HEK293 (cell line): Measurements from ENCODE around the gene SLC19A1.

Experiments used
- CTCF ChIA-PET: fragments of 350-600 bp; formaldehyde crosslinking; extraction: SDS; loops from one replicate; lab custom pipeline; 2021; ENCODE audit warnings: antibody characterized with exemption; lab: Yijun Ruan, JAX
- POLR2A ChIA-PET: fragments of 300-600 bp; formaldehyde crosslinking; extraction: SDS; loops from one replicate; lab custom pipeline; 2020; ENCODE audit warnings: antibody characterized with exemption, inconsistent platforms; lab: Yijun Ruan, JAX
- H3K27ac ChIP-seq: fragments of 200-500 bp; sonication (Bioruptor generic); 2 replicates; pipeline ENCODE4 v1.5.1; 2014; ENCODE audit warnings: low read depth, low read length, control low read depth, inconsistent platforms; ENCODE audit errors: extremely low read depth
- H3K36me3 ChIP-seq, 2 experiments: fragments of 200-500 bp in 1 of 2; sonication (Bioruptor generic) in 1 of 2; 1 replicate in 1 of 2; 2 replicates in 1 of 2; pipeline ENCODE4 v1.5.1; 2014 to 2017; ENCODE audit warnings: inconsistent platforms in 2 of 2, low read length in 2 of 2; ENCODE audit not compliant: control insufficient read depth in 2 of 2, insufficient read depth in 1 of 2
- H3K4me1 ChIP-seq: fragments of 200-500 bp; sonication (Bioruptor generic); 2 replicates; pipeline ENCODE4 v1.5.1; 2014; ENCODE audit warnings: mild to moderate bottlenecking, low read length, inconsistent platforms; ENCODE audit not compliant: control insufficient read depth, insufficient read depth
- H3K4me3 ChIP-seq: 2 replicates; pipeline ENCODE4 v1.5.1; 2011; ENCODE audit warnings: low read depth, mild to moderate bottlenecking, control low read depth, low read length, moderate library complexity
- H3K9me3 ChIP-seq: fragments of 200-500 bp; sonication (Bioruptor generic); 2 replicates; pipeline ENCODE4 v1.5.1; 2014; ENCODE audit warnings: low read depth, low read length, inconsistent platforms; ENCODE audit not compliant: control insufficient read depth, insufficient read depth
- ATF2 ChIP-seq: fragments of 450-650 bp; formaldehyde crosslinking; IDR thresholded peaks from 2 replicates; pipeline ENCODE4 v1.5.1; 2016; ENCODE audit warnings: missing biosample characterization, missing genetic modification characterization, low read depth
- EGR2 ChIP-seq: fragments of 450-650 bp; formaldehyde crosslinking; IDR thresholded peaks from 2 replicates; pipeline ENCODE4 v1.5.1; 2016; ENCODE audit warnings: low read depth, missing biosample characterization, missing genetic modification characterization
- GLIS2 ChIP-seq: fragments of 450-650 bp; formaldehyde crosslinking; IDR thresholded peaks from 2 replicates; pipeline ENCODE4 v1.5.1; 2016; ENCODE audit warnings: missing biosample characterization, missing genetic modification characterization
- HOXD13 ChIP-seq: sonication (generic); formaldehyde crosslinking; IDR thresholded peaks from 2 replicates; pipeline ENCODE4 v1.8.0; 2022; ENCODE audit warnings: missing genetic modification reagents, borderline replicate concordance
- YY2 ChIP-seq: fragments of 450-650 bp; formaldehyde crosslinking; IDR thresholded peaks from 2 replicates; pipeline ENCODE4 v1.5.1; 2016; ENCODE audit warnings: missing biosample characterization, missing genetic modification characterization
- ZBTB17 ChIP-seq: fragments of 450-650 bp; formaldehyde crosslinking; IDR thresholded peaks from 2 replicates; pipeline ENCODE4 v1.5.1; 2016; ENCODE audit warnings: missing biosample characterization, missing genetic modification characterization
- ZBTB48 ChIP-seq: fragments of 450-650 bp; formaldehyde crosslinking; IDR thresholded peaks from 2 replicates; pipeline ENCODE4 v1.5.1; 2016; ENCODE audit warnings: missing biosample characterization, missing genetic modification characterization
- ZFHX2 ChIP-seq: fragments of 450-650 bp; formaldehyde crosslinking; conservative IDR thresholded peaks from 2 replicates; pipeline ENCODE4 v1.5.1; 2016; ENCODE audit warnings: missing biosample characterization, missing genetic modification characterization
- ZFP3 ChIP-seq: fragments of 450-650 bp; formaldehyde crosslinking; IDR thresholded peaks from 2 replicates; pipeline ENCODE4 v1.5.1; 2016; ENCODE audit warnings: low read depth, missing biosample characterization, missing genetic modification characterization
- ZIC2 ChIP-seq: fragments of 450-650 bp; formaldehyde crosslinking; IDR thresholded peaks from 2 replicates; pipeline ENCODE4 v1.5.1; 2016; ENCODE audit warnings: missing biosample characterization, missing genetic modification characterization
- ZNF2 ChIP-seq: fragments of 450-650 bp; formaldehyde crosslinking; IDR thresholded peaks from 2 replicates; pipeline ENCODE4 v1.5.1; 2016; ENCODE audit warnings: missing biosample characterization, missing genetic modification characterization
- ZNF239 ChIP-seq: fragments of 450-650 bp; formaldehyde crosslinking; IDR thresholded peaks from 2 replicates; pipeline ENCODE4 v1.5.1; 2016; ENCODE audit warnings: missing biosample characterization, missing genetic modification characterization
- ZNF311 ChIP-seq: fragments of 450-650 bp; formaldehyde crosslinking; IDR thresholded peaks from 2 replicates; pipeline ENCODE4 v1.5.1; 2017; ENCODE audit warnings: missing biosample characterization, missing genetic modification characterization, borderline replicate concordance
- ZNF521 ChIP-seq: fragments of 450-650 bp; formaldehyde crosslinking; IDR thresholded peaks from 2 replicates; pipeline ENCODE4 v1.5.1; 2017; ENCODE audit warnings: missing biosample characterization, mild to moderate bottlenecking, missing genetic modification characterization
- ZNF571 ChIP-seq: fragments of 450-650 bp; formaldehyde crosslinking; IDR thresholded peaks from 2 replicates; pipeline ENCODE4 v1.5.0; 2017; ENCODE audit warnings: missing biosample characterization, missing genetic modification characterization
- ZNF600 ChIP-seq: fragments of 450-650 bp; formaldehyde crosslinking; IDR thresholded peaks from 2 replicates; pipeline ENCODE4 v1.5.1; 2016; ENCODE audit warnings: missing biosample characterization, missing genetic modification characterization
- ZNF645 ChIP-seq: fragments of 450-650 bp; formaldehyde crosslinking; IDR thresholded peaks from 2 replicates; pipeline ENCODE4; 2016; ENCODE audit warnings: missing biosample characterization, missing genetic modification characterization
- ZNF776 ChIP-seq: fragments of 450-650 bp; formaldehyde crosslinking; IDR thresholded peaks from 2 replicates; pipeline ENCODE4 v1.5.0; 2017; ENCODE audit warnings: missing biosample characterization, missing genetic modification characterization, borderline replicate concordance

Gene SLC19A1

GRCh38 chr21:45540601-45540970, 1.7 kb downstream of the SLC19A1 start (continued):
- TF ChIP-seq ZBTB48 (tag by site-specific recombination), result no peak

GRCh38 chr21:45539796-45540600, 2.2 kb downstream of the SLC19A1 start:
- Histone ChIP-seq H3K4me3 (no peak overlapping the region), H3K4me1 (0 out of 2 replicates have a peak, but pooled peaks cover 2% of the 10 kb centered on the region), H3K9me3 (no peaks in the 10 kb centered on the region), H3K27ac (no peak overlapping the region), H3K36me3 (peaks cover 0 to 25% of the 10 kb centered on the region in 2 experiments; a peak in 1 of 3 replicates)
- POLR2A ChIA-PET, result interaction anchor here (1.4 kb wide), 1 partner anchor 16 kb away, joined by 3 read pairs; no protein-coding TSS in a partner anchor
- CTCF ChIA-PET, result interaction anchor here (0.7 kb wide), 1 partner anchor 11 kb away, joined by 3 read pairs; no protein-coding TSS in a partner anchor
- no peak for TF ChIP-seq ZNF239 (tag by site-specific recombination)
- no peak for TF ChIP-seq YY2
- no peak for TF ChIP-seq ZBTB17 (tag by site-specific recombination)
- no peak for TF ChIP-seq ZNF521 (tag by site-specific recombination)
- no peak for TF ChIP-seq ZNF571
- TF ChIP-seq ZNF600 (tag by site-specific recombination), result 0 out of 2 replicates have a peak, but pooled peaks have one; percentile 23

- 0 out of 2 replicates have a peak, but pooled peaks cover 2% of the 10 kb centered on the region for H3K4me1 ChIP-seq
- POLR2A ChIA-PET, result interaction anchor here (0.6 kb wide), 1 partner anchor 12 kb away, joined by 4 read pairs; no protein-coding TSS in a partner anchor
- no peak overlapping the region for H3K4me3 ChIP-seq
- no peak overlapping the region for H3K27ac ChIP-seq
- H3K9me3 ChIP-seq, result no peaks in the 10 kb centered on the region
- CTCF ChIA-PET, result interaction anchor here (0.7 kb wide), 1 partner anchor 10 kb away, joined by 3 read pairs; no protein-coding TSS in a partner anchor
- H3K36me3 ChIP-seq, result peaks cover 0 to 33% of the 10 kb centered on the region in 2 experiments; a peak in 1 of 3 replicates
- 0 out of 2 replicates have a peak, but pooled peaks have one; percentile 24 for TF ChIP-seq GLIS2 (tag by site-specific recombination)
- TF ChIP-seq ZNF311, result no peak
- TF ChIP-seq EGR2 (tag by site-specific recombination), result no peak
- no peak for TF ChIP-seq ATF2
- TF ChIP-seq ZNF2 (tag by site-specific recombination), result no peak
- TF ChIP-seq HOXD13, result no peak
Measured at GRCh38 chr21:45539046-45539795, 3.0 kb downstream of the SLC19A1 start.

- TF ChIP-seq ZFP3 (tag by site-specific recombination), result no peak
- no peak for TF ChIP-seq ZNF645 (tag by site-specific recombination)
- 0 out of 2 replicates have a peak, but pooled peaks have one; percentile 9 for TF ChIP-seq EGR2 (tag by site-specific recombination)
- 0 out of 2 replicates have a peak, but pooled peaks have one; percentile 11 for TF ChIP-seq ZFHX2 (tag by site-specific recombination)
- peak; percentile 17; the same call in 1 of the 2 replicates for TF ChIP-seq GLIS2 (tag by site-specific recombination)
- TF ChIP-seq ZIC2 (tag by site-specific recombination), result peak; percentile 43
- TF ChIP-seq ZNF776, result no peak
- TF ChIP-seq, all 188 proteins: peak for 4
- Histone ChIP-seq H3K4me3 (no peak overlapping the region), H3K27ac (no peak overlapping the region), H3K4me1 (0 out of 2 replicates have a peak, but pooled peaks cover 2% of the 10 kb centered on the region), H3K36me3 (peaks cover 0 to 40% of the 10 kb centered on the region in 2 experiments; a peak in 1 of 3 replicates), H3K9me3 (no peaks in the 10 kb centered on the region)
- ChIA-PET POLR2A (interaction anchor here (0.6 kb wide), 1 partner anchor 12 kb away, joined by 4 read pairs; no protein-coding TSS in a partner anchor), CTCF (interaction anchor here (0.6 kb wide), 1 partner anchor 59 kb away, joined by 4 read pairs; no protein-coding TSS in a partner anchor)
Measured at GRCh38 chr21:45538381-45539045, 3.7 kb downstream of the SLC19A1 start.
